ENCODE data around the gene CASP7.
"Not testable (repeated sequence)": the region's sequence is repeated elsewhere in the genome, so short reads cannot be mapped to it uniquely, and the experiment has no call there.

The CASP7 gene

DNA sequence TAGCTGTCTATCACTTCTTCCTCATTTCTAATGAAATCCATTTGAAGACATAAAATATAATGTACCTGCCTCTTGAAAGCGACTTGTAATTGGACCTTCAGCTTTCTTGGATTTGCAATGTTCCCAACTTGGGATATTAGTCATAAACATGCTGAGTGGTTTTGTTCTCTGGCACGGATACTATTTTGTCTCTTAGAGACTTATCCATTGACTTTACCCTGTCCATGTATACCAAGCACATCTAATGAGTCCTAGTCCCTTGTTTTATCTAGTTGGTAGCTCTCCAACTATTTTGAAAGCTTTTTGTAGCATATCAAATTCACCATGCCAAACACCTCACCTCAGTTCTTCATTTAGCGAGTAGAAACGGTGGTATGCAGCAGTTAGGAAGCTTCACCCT, 90.6 kb downstream of the CASP7 start:
- Histone ChIP-seq H3K9me3 (ENCODE audit: control insufficient read depth, low read length) (no peaks in the 10 kb centered on the region), H3K36me3 (ENCODE audit: control insufficient read depth, insufficient read depth, low read length) (no peaks in the 10 kb centered on the region), H3K27ac (ENCODE audit: insufficient read depth, low read depth, low read length, poor library complexity, severe bottlenecking) (no peak overlapping the region), H3K4me1 (ENCODE audit: control insufficient read depth, insufficient read depth, low read length) (no peaks in the 10 kb centered on the region), H3K4me3 (ENCODE audit: insufficient read depth, low read depth, low read length) (no peak overlapping the region), H3K27me3 (ENCODE audit: control insufficient read depth, insufficient read depth, low read length, poor library complexity, severe bottlenecking) (no peaks in the 10 kb centered on the region)
- 88 to 93% methylated on average over 4 of the region's 4 CpGs for WGBS, 2 experiments

DNA sequence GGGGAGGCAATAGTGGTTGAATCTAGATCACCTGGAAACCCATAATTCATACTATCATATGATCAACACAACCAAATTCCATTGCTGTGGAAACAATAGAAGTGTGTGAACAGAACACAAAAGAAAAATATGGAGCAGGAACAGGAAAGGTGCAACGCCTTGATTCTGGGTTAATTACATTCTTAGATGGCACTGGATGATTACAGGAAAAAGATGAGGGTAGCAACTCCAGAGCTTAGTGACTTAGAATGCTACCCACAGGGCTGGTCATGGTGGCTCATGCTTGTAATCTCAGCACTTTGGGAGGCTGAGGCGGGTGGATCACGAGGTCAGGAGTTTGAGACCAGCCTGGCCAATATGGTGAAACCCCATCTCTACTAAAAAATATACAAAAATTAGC, 91.4 kb downstream of the CASP7 start:
- not testable (repeated sequence) for H3K4me1 ChIP-seq (ENCODE audit: control insufficient read depth, insufficient read depth, low read length); H3K27ac ChIP-seq (ENCODE audit: insufficient read depth, low read depth, low read length, poor library complexity, severe bottlenecking); H3K27me3 ChIP-seq (ENCODE audit: control insufficient read depth, insufficient read depth, low read length, poor library complexity, severe bottlenecking); H3K4me3 ChIP-seq (ENCODE audit: insufficient read depth, low read depth, low read length); H3K36me3 ChIP-seq (ENCODE audit: control insufficient read depth, insufficient read depth, low read length); H3K9me3 ChIP-seq (ENCODE audit: control insufficient read depth, low read length)
- 88 to 96% methylated on average over 3 of the region's 3 CpGs for WGBS, 2 experiments

DNA sequence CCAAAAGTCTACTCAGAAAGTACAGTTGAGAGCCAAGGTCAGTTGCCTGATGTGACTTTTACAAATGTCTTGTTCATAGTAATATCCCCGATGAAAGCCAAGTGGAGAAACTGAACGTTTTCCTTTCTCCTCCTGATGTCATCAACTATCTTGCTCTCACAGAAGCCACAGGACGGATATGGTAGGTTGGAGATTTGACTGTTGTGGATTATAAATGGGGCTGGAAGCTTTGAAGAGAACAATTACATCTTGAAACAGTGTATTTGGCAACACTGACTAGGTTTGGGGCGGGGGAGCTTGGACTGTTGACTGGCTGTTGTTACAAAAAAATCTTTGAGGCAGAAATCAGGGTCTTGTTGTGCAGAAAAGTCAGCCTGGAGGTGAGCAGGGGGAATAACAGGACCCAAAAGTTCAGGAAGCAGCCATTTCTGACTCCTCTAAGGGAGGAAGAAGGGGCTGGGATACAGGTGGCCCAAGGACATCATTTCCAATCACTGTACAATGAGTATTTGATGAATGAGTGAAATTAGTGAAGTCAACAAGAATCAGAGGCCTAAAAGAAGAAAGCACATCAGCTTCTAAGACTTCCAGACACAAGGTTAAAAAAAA, 96.1 kb downstream of the CASP7 start:
- H3K9me3 ChIP-seq (ENCODE audit: control insufficient read depth, low read length): no peaks in the 10 kb centered on the region
- H3K4me1 ChIP-seq (ENCODE audit: control insufficient read depth, insufficient read depth, low read length): no peaks in the 10 kb centered on the region
- H3K36me3 ChIP-seq (ENCODE audit: control insufficient read depth, insufficient read depth, low read length): no peaks in the 10 kb centered on the region
- H3K4me3 ChIP-seq (ENCODE audit: insufficient read depth, low read depth, low read length): no peak overlapping the region
- H3K27ac ChIP-seq (ENCODE audit: insufficient read depth, low read depth, low read length, poor library complexity, severe bottlenecking): no peak overlapping the region
- 90 to 92% methylated on average over 4 of the region's 4 CpGs for WGBS, 2 experiments
- H3K27me3 ChIP-seq (ENCODE audit: control insufficient read depth, insufficient read depth, low read length, poor library complexity, severe bottlenecking): no peaks in the 10 kb centered on the region

DNA sequence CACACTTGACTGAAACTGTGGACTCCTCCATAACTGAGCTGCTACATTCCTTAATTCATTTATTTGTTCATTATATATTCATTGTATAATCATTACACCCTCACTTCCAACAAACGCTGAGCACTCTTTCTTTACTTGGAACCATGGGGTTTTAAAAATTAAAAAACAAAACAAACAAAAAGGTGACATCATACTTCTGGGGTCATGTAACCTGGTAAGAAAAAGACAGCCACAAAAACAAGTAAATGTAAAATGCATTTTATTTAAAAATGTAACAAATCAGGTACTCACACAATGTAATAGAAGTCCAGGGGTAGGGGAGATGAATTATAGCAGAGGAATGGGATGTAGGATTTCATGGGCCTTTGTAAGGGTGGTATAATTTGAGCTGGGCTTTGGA, 96.8 kb downstream of the CASP7 start:
- Histone ChIP-seq H3K9me3 (ENCODE audit: control insufficient read depth, low read length) (no peaks in the 10 kb centered on the region), H3K36me3 (ENCODE audit: control insufficient read depth, insufficient read depth, low read length) (no peaks in the 10 kb centered on the region), H3K4me3 (ENCODE audit: insufficient read depth, low read depth, low read length) (no peak overlapping the region), H3K4me1 (ENCODE audit: control insufficient read depth, insufficient read depth, low read length) (no peaks in the 10 kb centered on the region), H3K27ac (ENCODE audit: insufficient read depth, low read depth, low read length, poor library complexity, severe bottlenecking) (no peak overlapping the region), H3K27me3 (ENCODE audit: control insufficient read depth, insufficient read depth, low read length, poor library complexity, severe bottlenecking) (no peaks in the 10 kb centered on the region)
- 100% methylated on average over 1 of the region's 1 CpG; no CpG with 5 or more reads in 1 of the 2 experiments for WGBS, 2 experiments
